GM21528 (cell line): ENCODE data around the gene CTNNA3.
"Not testable (repeated sequence)": the region's sequence is repeated elsewhere in the genome, so short reads cannot be mapped to it uniquely, and the experiment has no call there.

Experiments used
- ATAC-seq: cut with Tn5 transposase; IDR thresholded peaks from one replicate; pipeline ENCODE4 v1.9.1; 2021; ENCODE audit warnings: mild to moderate bottlenecking, moderate library complexity; ENCODE audit not compliant: unreplicated experiment, low FRiP score

The CTNNA3 gene

GRCh38 chr10:67606572-67606971 is 89.4 kb downstream of the CTNNA3 start:
- no peak for ATAC-seq

- no peak for ATAC-seq
Observed at GRCh38 chr10:67603701-67604100, 92.3 kb downstream of the CTNNA3 start.

- ATAC-seq, result no peak
Observed at GRCh38 chr10:67603086-67603485, 92.9 kb downstream of the CTNNA3 start.

- no peak for ATAC-seq
Observed at GRCh38 chr10:67602268-67602950, 93.6 kb downstream of the CTNNA3 start.

- ATAC-seq, result no peak
Observed at GRCh38 chr10:67599597-67599996, 96.4 kb downstream of the CTNNA3 start.

GRCh38 chr10:67596641-67597040 is 99.4 kb downstream of the CTNNA3 start:
- no peak for ATAC-seq

- no peak for ATAC-seq
Observed at GRCh38 chr10:67587771-67588170, 108.2 kb downstream of the CTNNA3 start.

- no peak for ATAC-seq
Observed at GRCh38 chr10:67575532-67575931, 120.5 kb downstream of the CTNNA3 start.

GRCh38 chr10:67573484-67573883 is 122.5 kb downstream of the CTNNA3 start:
- no peak for ATAC-seq

GRCh38 chr10:67571503-67571902 is 124.5 kb downstream of the CTNNA3 start:
- ATAC-seq, result no peak

GRCh38 chr10:67558311-67558710 is 137.7 kb downstream of the CTNNA3 start:
- not testable (repeated sequence) for ATAC-seq

- ATAC-seq, result no peak
Observed at GRCh38 chr10:67553254-67553653, 142.7 kb downstream of the CTNNA3 start.

- ATAC-seq, result no peak
Observed at GRCh38 chr10:67550838-67551402, 145.1 kb downstream of the CTNNA3 start.

- no peak for ATAC-seq
Observed at GRCh38 chr10:67550046-67550445, 145.9 kb downstream of the CTNNA3 start.

GRCh38 chr10:67549390-67549789 is 146.6 kb downstream of the CTNNA3 start:
- no peak for ATAC-seq

GRCh38 chr10:67541411-67541810 is 154.6 kb downstream of the CTNNA3 start:
- ATAC-seq, result no peak

GRCh38 chr10:67539312-67539711 is 156.7 kb downstream of the CTNNA3 start:
- ATAC-seq, result no peak

GRCh38 chr10:67537906-67538305 is 158.1 kb downstream of the CTNNA3 start:
- ATAC-seq, result no peak

GRCh38 chr10:67533376-67533775 is 162.6 kb downstream of the CTNNA3 start:
- no peak for ATAC-seq

- ATAC-seq, result not testable (repeated sequence)
Observed at GRCh38 chr10:67530990-67531389, 165.0 kb downstream of the CTNNA3 start.

GRCh38 chr10:67527351-67527750 is 168.6 kb downstream of the CTNNA3 start:
- ATAC-seq, result no peak

GRCh38 chr10:67521546-67521945 is 174.4 kb downstream of the CTNNA3 start:
- peak; percentile 57 for ATAC-seq
